PC-9 (cell line): ENCODE data around the gene ZNF718.
"Not testable (repeated sequence)": the region's sequence is repeated elsewhere in the genome, so short reads cannot be mapped to it uniquely, and the experiment has no call there.

ENCODE experiments used
- CTCF ChIP-seq: fragments of 200-600 bp; sonication (generic); conservative IDR thresholded peaks from 2 replicates; pipeline ENCODE4 v1.6.1; 2017; ENCODE audit warnings: mixed run types, antibody characterized with exemption, mild to moderate bottlenecking, moderate library complexity
- EZH2 ChIP-seq: fragments of 200-600 bp; sonication (generic); IDR thresholded peaks from 2 replicates; pipeline ENCODE4 v1.8.0; 2017; ENCODE audit warnings: antibody characterized with exemption, low read depth

GRCh38 chr4:213189-213535 is 88.9 kb downstream of the ZNF718 start:
- TF ChIP-seq CTCF, EZH2: not testable (repeated sequence)
